Liver (tissue), 9 donors: Measurements from ENCODE around the gene DPAGT1. TPM values are rescaled to one million over a fixed set of nuclear protein-coding genes. Genes with fewer than 3 reads are reported as not detected.

Experiments used
- DNase-seq: peaks from one replicate; pipeline ENCODE4 v3.0.0-alpha.2; 2017; ENCODE audit warnings: low spot score
- H3K27ac ChIP-seq, 2 donors: one replicate each; pipeline ENCODE4 v1.7.0; 2013; ENCODE audit warnings: inconsistent platforms in 2 of 2, low read length in 2 of 2, control low read depth in 1 of 2, low read depth in 1 of 2, mild to moderate bottlenecking in 1 of 2
- H3K27me3 ChIP-seq, 4 donors: one replicate each; pipeline versions ENCODE4 v1.6.1 to v1.7.0; 2013; ENCODE audit warnings: low read length in 3 of 4, inconsistent platforms in 1 of 4, mild to moderate bottlenecking in 1 of 4, moderate library complexity in 1 of 4; ENCODE audit not compliant: control insufficient read depth in 4 of 4, insufficient read depth in 4 of 4
- H3K36me3 ChIP-seq, 4 donors: one replicate each; pipeline versions ENCODE4 v1.6.1 to v1.7.0; 2013; ENCODE audit warnings: low read length in 3 of 4, mild to moderate bottlenecking in 3 of 4, low read depth in 1 of 4, moderate library complexity in 1 of 4; ENCODE audit not compliant: control insufficient read depth in 4 of 4, insufficient read depth in 3 of 4
- H3K4me1 ChIP-seq, 4 donors: one replicate each; pipeline versions ENCODE4 v1.6.1 to v1.7.0; 2013; ENCODE audit warnings: low read length in 3 of 4, mild to moderate bottlenecking in 3 of 4, moderate library complexity in 1 of 4; ENCODE audit not compliant: control insufficient read depth in 4 of 4, insufficient read depth in 4 of 4
- H3K4me3 ChIP-seq, 3 donors: one replicate each; pipeline versions ENCODE4 v1.6.1 to v1.7.0; 2013; ENCODE audit warnings: low read length in 3 of 3, control low read depth in 1 of 3, low read depth in 1 of 3, mild to moderate bottlenecking in 1 of 3
- H3K9ac ChIP-seq, 2 donors: one replicate each; pipeline ENCODE4 v1.7.0; 2013; ENCODE audit warnings: low read length in 2 of 2, mild to moderate bottlenecking in 2 of 2, moderate library complexity in 2 of 2, control low read depth in 1 of 2, low read depth in 1 of 2
- H3K9me3 ChIP-seq, 4 donors: one replicate each; pipeline versions ENCODE4 v1.6.1 to v1.7.0; 2013; ENCODE audit warnings: low read length in 3 of 4; ENCODE audit not compliant: control insufficient read depth in 4 of 4
- ATF3 ChIP-seq: IDR thresholded peaks from 2 replicates; pipeline ENCODE4 v1.6.1; 2016; ENCODE audit warnings: antibody characterized with exemption
- CTCF ChIP-seq: fragments of 150-350 bp; IDR thresholded peaks from 2 replicates; pipeline ENCODE4 v1.5.1; 2017; ENCODE audit warnings: improper control_type of control experiment, low read depth, low read length; ENCODE audit not compliant: missing input control
- EGR1 ChIP-seq, 2 donors: IDR thresholded peaks; 2 replicates each; pipeline ENCODE4 v1.6.1; 2016 to 2018; ENCODE audit warnings: antibody characterized with exemption in 2 of 2, low read depth in 2 of 2
- FOXA1 ChIP-seq: IDR thresholded peaks from 2 replicates; pipeline ENCODE4 v1.6.1; 2016; ENCODE audit warnings: antibody characterized with exemption
- GABPA ChIP-seq, 2 donors: IDR thresholded peaks in 1 of 2; conservative IDR thresholded peaks in 1 of 2; 2 replicates each; pipeline ENCODE4 v1.6.1; 2016; ENCODE audit warnings: antibody characterized with exemption in 2 of 2, mild to moderate bottlenecking in 1 of 2, moderate library complexity in 1 of 2
- HNF4A ChIP-seq, 2 donors: conservative IDR thresholded peaks; 2 replicates each; pipeline ENCODE4 v1.6.1; 2016; ENCODE audit warnings: antibody characterized with exemption in 2 of 2, mild to moderate bottlenecking in 2 of 2
- HNF4G ChIP-seq: IDR thresholded peaks from 2 replicates; pipeline ENCODE4 v1.6.1; 2016; ENCODE audit warnings: antibody characterized with exemption
- MAX ChIP-seq: IDR thresholded peaks from 2 replicates; pipeline ENCODE4 v1.6.1; 2016; ENCODE audit warnings: antibody characterized with exemption
- NR2F2 ChIP-seq: IDR thresholded peaks from 2 replicates; pipeline ENCODE4 v1.6.1; 2016; ENCODE audit warnings: antibody characterized with exemption
- RXRA ChIP-seq, 2 donors: IDR thresholded peaks; 2 replicates each; pipeline ENCODE4 v1.6.1; 2017 to 2018; ENCODE audit warnings: antibody characterized with exemption in 2 of 2, mild to moderate bottlenecking in 1 of 2
- SP1 ChIP-seq: IDR thresholded peaks from 2 replicates; pipeline ENCODE4 v1.6.1; 2018; ENCODE audit warnings: antibody characterized with exemption, mild to moderate bottlenecking
- TAF1 ChIP-seq: conservative IDR thresholded peaks from 2 replicates; pipeline ENCODE4 v1.6.1; 2016; ENCODE audit warnings: antibody characterized with exemption, mild to moderate bottlenecking
- YY1 ChIP-seq: IDR thresholded peaks from 2 replicates; pipeline ENCODE4 v1.6.1; 2016; ENCODE audit warnings: antibody characterized with exemption, mild to moderate bottlenecking
- ZBTB33 ChIP-seq: IDR thresholded peaks from 2 replicates; pipeline ENCODE4 v1.6.1; 2016; ENCODE audit warnings: antibody characterized with exemption
- WGBS: extraction: QIAGEN DNeasy Blood & Tissue Kit; methylation state at CpG from one replicate; pipeline ENCODE4 v1.1.7; 2013; 5-methylcytosine and 5-hydroxymethylcytosine counted together
- polyA plus RNA-seq, 2 donors: library from polyadenylated mRNA; stranded (reverse) in 1 of 2; unstranded in 1 of 2; fragments of 200-250 nt in 1 of 2; fragments of >200 nt in 1 of 2; fragmentation: Nextera tagmentation in 1 of 2; extraction: Ambion mirVana in 1 of 2; gene quantifications; one replicate each; pipeline versions ENCODE4 v1.2.1 to v1.2.3, GENCODE V29; 2013 to 2015
- total RNA-seq, 2 donors: library from RNA; depleted of rRNA; stranded (reverse); fragments of >200 nt; gene quantifications; one replicate each; pipeline ENCODE4 v1.2.3, GENCODE V29; 2014
- TF ChIP-seq, protein P1 (sequence below): IDR thresholded peaks from 2 replicates; pipeline ENCODE4 v1.6.1; 2016; ENCODE audit warnings: antibody characterized with exemption, mild to moderate bottlenecking
- donor health status: healthy.
- donor health status: healthy.
- donor health status: healthy.
- donor health status: healthy.
- donor health status: healthy.

DPAGT1 gene
- total RNA-seq (10 to 100 TPM; 12.8 to 40.5 TPM), polyA plus RNA-seq (10 to 100 TPM; 34.3 to 48.0 TPM)

DNA sequence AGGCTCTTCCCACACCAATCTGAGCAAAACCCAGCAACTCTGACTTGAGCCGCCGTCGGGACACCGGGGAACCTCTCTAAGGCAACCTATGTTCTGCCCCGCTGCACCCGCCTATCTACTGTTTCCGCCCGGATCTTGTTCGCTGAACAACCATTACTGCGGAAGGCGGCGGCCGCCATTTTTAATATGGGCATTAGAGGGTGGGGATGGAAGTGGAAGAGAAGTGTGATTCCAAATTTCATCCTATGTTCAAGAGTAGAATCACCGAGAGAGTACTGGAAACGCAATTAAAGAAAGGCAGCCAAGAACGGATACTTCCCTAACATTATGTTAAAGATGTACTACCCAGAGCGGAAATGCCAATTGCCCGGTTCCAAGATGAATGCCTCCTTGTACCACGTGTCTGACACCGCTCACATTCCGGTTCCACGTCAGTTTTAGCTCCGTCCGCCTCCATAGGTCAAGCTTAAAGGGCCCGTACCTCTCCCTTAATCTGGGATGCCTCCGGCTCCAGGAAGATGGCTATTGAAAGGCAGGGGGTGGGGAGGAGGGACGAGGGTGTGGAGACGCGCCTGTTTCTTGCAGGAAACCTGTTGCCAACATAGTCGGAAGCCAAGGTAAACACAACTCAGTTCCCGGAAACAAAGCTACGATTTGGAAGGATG lies at the start of gene DPAGT1:
Gene DPAGT1 (minus strand): TSS at position 95 of the 665 bp plus-strand sequence. CDS start 198 bp downstream, outside the sequence.
- no peaks in the 10 kb centered on the region for H3K9me3 ChIP-seq
- peak within 1 kb of the TSS; percentile 82 to 84 for H3K9ac ChIP-seq
- no peaks in the 10 kb centered on the region for H3K27me3 ChIP-seq
- peak; percentile 85 for DNase-seq
- TF ChIP-seq RXRA (IDR thresholded peaks at IDR 0.05) = peak in 1 of 2 donors; percentile 54
- TF ChIP-seq, protein P1, sequence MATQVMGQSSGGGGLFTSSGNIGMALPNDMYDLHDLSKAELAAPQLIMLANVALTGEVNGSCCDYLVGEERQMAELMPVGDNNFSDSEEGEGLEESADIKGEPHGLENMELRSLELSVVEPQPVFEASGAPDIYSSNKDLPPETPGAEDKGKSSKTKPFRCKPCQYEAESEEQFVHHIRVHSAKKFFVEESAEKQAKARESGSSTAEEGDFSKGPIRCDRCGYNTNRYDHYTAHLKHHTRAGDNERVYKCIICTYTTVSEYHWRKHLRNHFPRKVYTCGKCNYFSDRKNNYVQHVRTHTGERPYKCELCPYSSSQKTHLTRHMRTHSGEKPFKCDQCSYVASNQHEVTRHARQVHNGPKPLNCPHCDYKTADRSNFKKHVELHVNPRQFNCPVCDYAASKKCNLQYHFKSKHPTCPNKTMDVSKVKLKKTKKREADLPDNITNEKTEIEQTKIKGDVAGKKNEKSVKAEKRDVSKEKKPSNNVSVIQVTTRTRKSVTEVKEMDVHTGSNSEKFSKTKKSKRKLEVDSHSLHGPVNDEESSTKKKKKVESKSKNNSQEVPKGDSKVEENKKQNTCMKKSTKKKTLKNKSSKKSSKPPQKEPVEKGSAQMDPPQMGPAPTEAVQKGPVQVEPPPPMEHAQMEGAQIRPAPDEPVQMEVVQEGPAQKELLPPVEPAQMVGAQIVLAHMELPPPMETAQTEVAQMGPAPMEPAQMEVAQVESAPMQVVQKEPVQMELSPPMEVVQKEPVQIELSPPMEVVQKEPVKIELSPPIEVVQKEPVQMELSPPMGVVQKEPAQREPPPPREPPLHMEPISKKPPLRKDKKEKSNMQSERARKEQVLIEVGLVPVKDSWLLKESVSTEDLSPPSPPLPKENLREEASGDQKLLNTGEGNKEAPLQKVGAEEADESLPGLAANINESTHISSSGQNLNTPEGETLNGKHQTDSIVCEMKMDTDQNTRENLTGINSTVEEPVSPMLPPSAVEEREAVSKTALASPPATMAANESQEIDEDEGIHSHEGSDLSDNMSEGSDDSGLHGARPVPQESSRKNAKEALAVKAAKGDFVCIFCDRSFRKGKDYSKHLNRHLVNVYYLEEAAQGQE = no peak
- no peak for TF ChIP-seq FOXA1
- TF ChIP-seq HNF4A (conservative IDR thresholded peaks at IDR 0.05) = peak; percentile 21 to 26
- peak; percentile 81 to 92 for TF ChIP-seq GABPA (IDR thresholded peaks at IDR 0.05 in 1 of 2, conservative IDR thresholded peaks at IDR 0.05 in 1 of 2)
- peak; percentile 43 for TF ChIP-seq ZBTB33
- peak; percentile 33 for TF ChIP-seq TAF1
- TF ChIP-seq YY1 = peak; percentile 100
- TF ChIP-seq SP1 = peak; percentile 59
- TF ChIP-seq HNF4G = no peak
- TF ChIP-seq ATF3 = no peak
- TF ChIP-seq NR2F2 = peak; percentile 85
- peak in 1 of 2 donors; percentile 39 for TF ChIP-seq EGR1 (IDR thresholded peaks at IDR 0.05; ENCODE audit: low read depth in 2 of 2)
- peak; percentile 98 for TF ChIP-seq MAX
- TF ChIP-seq CTCF = no peak
- under 1% methylated on average over 32 of the region's 32 CpGs for WGBS
- peaks cover 0 to 34% (median 25%) of the 10 kb centered on the region in 4 donors for H3K4me1 ChIP-seq
- H3K27ac ChIP-seq = peak within 1 kb of the TSS; percentile 89 to 90
- H3K36me3 ChIP-seq = peaks cover 4 to 15% (median 10%) of the 10 kb centered on the region in 4 donors
- peak within 1 kb of the TSS; percentile 81 to 98 (median 94) for H3K4me3 ChIP-seq
